ENCODE measurements around the gene SLC5A2.
A peak's percentile ranks its signal among the peaks of the same experiment; 100 is the strongest.

Gene SLC5A2

GRCh38 chr16:31459687-31460581, 23.0 kb upstream of the SLC5A2 start:
- TF ChIP-seq GLIS3 (CRISPR knock-in tag; IDR thresholded peaks at IDR 0.05) = no peak
- TF ChIP-seq CSRNP3 (CRISPR knock-in tag; IDR thresholded peaks at IDR 0.05) = 0 out of 2 replicates have a peak, but pooled peaks have one; percentile 27
- peak; percentile 82 for ATAC-seq

- ATAC-seq = peak; percentile 6
- TF ChIP-seq CSRNP3 (CRISPR knock-in tag; IDR thresholded peaks at IDR 0.05) = no peak
- no peak for TF ChIP-seq ARNTL (CRISPR knock-in tag; IDR thresholded peaks at IDR 0.05; ENCODE audit: borderline replicate concordance, low read depth)
- TF ChIP-seq BACH2 (CRISPR knock-in tag; IDR thresholded peaks at IDR 0.05; ENCODE audit: borderline replicate concordance) = no peak
- no peak for TF ChIP-seq PPARA (CRISPR knock-in tag; IDR thresholded peaks at IDR 0.05; ENCODE audit: borderline replicate concordance)
- TF ChIP-seq SNAI2 (CRISPR knock-in tag; IDR thresholded peaks at IDR 0.05) = no peak
- no peak for TF ChIP-seq ESRRG (CRISPR knock-in tag; IDR thresholded peaks at IDR 0.05)
- TF ChIP-seq CSDC2 (CRISPR knock-in tag; IDR thresholded peaks at IDR 0.05) = no peak
- no peak for TF ChIP-seq RARB (CRISPR knock-in tag; IDR thresholded peaks at IDR 0.05)
- TF ChIP-seq ZNF8 (CRISPR knock-in tag; IDR thresholded peaks at IDR 0.05) = no peak
- no peak for TF ChIP-seq TOX (CRISPR knock-in tag; IDR thresholded peaks at IDR 0.05; ENCODE audit: borderline replicate concordance)
- no peak for TF ChIP-seq OSR1 (CRISPR knock-in tag; IDR thresholded peaks at IDR 0.05)
- TF ChIP-seq POU6F1 (CRISPR knock-in tag; IDR thresholded peaks at IDR 0.05; ENCODE audit: borderline replicate concordance, low read depth) = no peak
- no peak for TF ChIP-seq ZFP3 (CRISPR knock-in tag; IDR thresholded peaks at IDR 0.05)
- TF ChIP-seq TCF4 (CRISPR knock-in tag; IDR thresholded peaks at IDR 0.05; ENCODE audit: borderline replicate concordance) = no peak
- no peak for TF ChIP-seq GLIS3 (CRISPR knock-in tag; IDR thresholded peaks at IDR 0.05)
- TF ChIP-seq ZFP30 (CRISPR knock-in tag; IDR thresholded peaks at IDR 0.05) = no peak
- no peak for TF ChIP-seq ZNF565 (CRISPR knock-in tag; conservative IDR thresholded peaks at IDR 0.05; ENCODE audit: low read depth)
- no peak for TF ChIP-seq TSHZ2 (CRISPR knock-in tag; IDR thresholded peaks at IDR 0.05)
- no peak for TF ChIP-seq PATZ1 (CRISPR knock-in tag; IDR thresholded peaks at IDR 0.05; ENCODE audit: borderline replicate concordance)
These were observed 22.3 kb upstream of the SLC5A2 start for GRCh38 chr16:31460582-31461002.

Data from SK-N-SH treated with all-trans-retinoic acid at 6 μM for 48 hours (cell line).